Posterior cingulate gyrus (tissue), 11 donors: ENCODE results near the gene ART1.
"Not testable (repeated sequence)": the region's sequence is repeated elsewhere in the genome, so short reads cannot be mapped to it uniquely, and the experiment has no call there.

ENCODE experiments used
- DNase-seq, 10 donors: peaks; one replicate each; pipeline versions ENCODE4 v3.0.0 to v3.0.0-alpha.2; 2020 to 2021; ENCODE audit warnings: mixed read lengths in 3 of 10
- intact Hi-C: fragments of 100-400 bp; cut with DNase I; formaldehyde crosslinking; loops from one replicate; pipeline ENCODE4 v1.15.1; 2023

Gene ART1

GRCh38 chr11:3631331-3631730 is 13.6 kb upstream of the ART1 start:
- DNase-seq: no peak
- intact Hi-C loops: no loop called here

GRCh38 chr11:3632070-3632660 is 12.8 kb upstream of the ART1 start:
- intact Hi-C loops: no loop called here
- peak in 2 of 10 donors; percentile 24 to 47 for DNase-seq

- peak in 2 of 10 donors; percentile 35 to 51 for DNase-seq
- intact Hi-C loops: no loop called here
These were observed 9.1 kb upstream of the ART1 start for GRCh38 chr11:3635641-3636375.

- peak in 2 of 10 donors; percentile 39 to 41 for DNase-seq
- intact Hi-C loops: no loop called here
These were observed 7.7 kb upstream of the ART1 start for GRCh38 chr11:3637201-3637600.

- peak in 1 of 10 donors; percentile 58 for DNase-seq
- intact Hi-C loops: no loop called here
These were observed 6.4 kb upstream of the ART1 start for GRCh38 chr11:3638513-3638912.

GRCh38 chr11:3639841-3640240 is 5.1 kb upstream of the ART1 start:
- intact Hi-C loops: no loop called here
- DNase-seq: peak in 1 of 10 donors; percentile 55

GRCh38 chr11:3641191-3641590 is 3.7 kb upstream of the ART1 start:
- peak in 2 of 10 donors; percentile 41 to 60 for DNase-seq
- intact Hi-C loops: no loop called here

- intact Hi-C loops: no loop called here
- DNase-seq: peak in 1 of 10 donors; percentile 74
These were observed 3.2 kb upstream of the ART1 start, which contains the start of gene ART5 for GRCh38 chr11:3641701-3642070. Gene ART5 (minus strand): TSS chr11:3641992. CDS start chr11:3641862, 130 bp downstream.

GRCh38 chr11:3642071-3642951 is 2.6 kb upstream of the ART1 start:
- intact Hi-C loops: no loop called here

GRCh38 chr11:3643102-3643546 is 1.8 kb upstream of the ART1 start:
- intact Hi-C loops: not testable (repeated sequence)
- DNase-seq: peak in 2 of 10 donors; percentile 45 to 53

More at GRCh38 chr11:3642071-3642951, 2.6 kb upstream of the ART1 start:
- peak in 4 of 10 donors; percentile 25 to 82 (median 52) for DNase-seq

GRCh38 chr11:3645552-3645951 is 624 bp downstream of the ART1 start:
- DNase-seq: peak in 2 of 10 donors; percentile 36 to 47
- intact Hi-C loops: no loop called here

- intact Hi-C loops: not testable (repeated sequence)
- peak in 2 of 10 donors; percentile 1 to 27 for DNase-seq
These were observed 3.9 kb downstream of the ART1 start for GRCh38 chr11:3648843-3649242.

GRCh38 chr11:3649374-3649773 is 4.4 kb downstream of the ART1 start:
- intact Hi-C loops: not testable (repeated sequence)
- peak in 2 of 10 donors; percentile 15 to 24 for DNase-seq

GRCh38 chr11:3652514-3652913 is 7.6 kb downstream of the ART1 start:
- intact Hi-C loops, DNase-seq: not testable (repeated sequence)

- intact Hi-C loops: no loop called here
- no peak for DNase-seq
These were observed 10.6 kb downstream of the ART1 start for GRCh38 chr11:3655547-3655946.

- DNase-seq, intact Hi-C loops: not testable (repeated sequence)
These were observed 12.4 kb downstream of the ART1 start for GRCh38 chr11:3657331-3657730.

- intact Hi-C loops: no loop called here
- DNase-seq: peak in 1 of 10 donors; percentile 61
These were observed 13.3 kb downstream of the ART1 start for GRCh38 chr11:3658252-3658651.

- intact Hi-C loops: no loop called here
- DNase-seq: no peak
These were observed 14.9 kb downstream of the ART1 start for GRCh38 chr11:3659595-3660515.

GRCh38 chr11:3660960-3661359 is 16.0 kb downstream of the ART1 start:
- intact Hi-C loops: no loop called here
- DNase-seq: no peak

- intact Hi-C loops: no loop called here
- DNase-seq: no peak
These were observed 17.9 kb downstream of the ART1 start for GRCh38 chr11:3662856-3663255.
